HG03095 (cell line): ENCODE measurements around the gene HS1BP3.
A peak's percentile ranks its signal among the peaks of the same experiment; 100 is the strongest.

Experiments used
- ATAC-seq: cut with Tn5 transposase; IDR thresholded peaks from one replicate; pipeline ENCODE4 v1.9.1; 2021; ENCODE audit warnings: moderate library complexity; ENCODE audit not compliant: unreplicated experiment

HS1BP3 gene

GRCh38 chr2:20604401-20604911, 46.4 kb downstream of the HS1BP3 start:
- no peak for ATAC-seq

GRCh38 chr2:20603791-20604190, 47.1 kb downstream of the HS1BP3 start:
- ATAC-seq, result no peak

GRCh38 chr2:20602803-20603202, 48.1 kb downstream of the HS1BP3 start:
- ATAC-seq, result no peak

- ATAC-seq, result no peak
Measured at GRCh38 chr2:20600756-20601325, 50.1 kb downstream of the HS1BP3 start.

GRCh38 chr2:20599861-20600461, 50.9 kb downstream of the HS1BP3 start:
- no peak for ATAC-seq

GRCh38 chr2:20599001-20599600, 51.8 kb downstream of the HS1BP3 start:
- no peak for ATAC-seq

- ATAC-seq, result no peak
Measured at GRCh38 chr2:20597860-20598183, 53.1 kb downstream of the HS1BP3 start.

GRCh38 chr2:20596973-20597859, 53.7 kb downstream of the HS1BP3 start:
- ATAC-seq, result no peak

GRCh38 chr2:20596193-20596972, 54.5 kb downstream of the HS1BP3 start:
- no peak for ATAC-seq

GRCh38 chr2:20595439-20596192, 55.3 kb downstream of the HS1BP3 start:
- ATAC-seq, result peak; percentile 87

GRCh38 chr2:20594957-20595356, 55.9 kb downstream of the HS1BP3 start:
- ATAC-seq, result no peak

- ATAC-seq, result no peak
Measured at GRCh38 chr2:20594048-20594750, 56.7 kb downstream of the HS1BP3 start.

- no peak for ATAC-seq
Measured at GRCh38 chr2:20593072-20594034, 57.5 kb downstream of the HS1BP3 start.

- ATAC-seq, result no peak
Measured at GRCh38 chr2:20592106-20593071, 58.5 kb downstream of the HS1BP3 start.

GRCh38 chr2:20590704-20591515, 60.0 kb downstream of the HS1BP3 start:
- ATAC-seq, result no peak

- ATAC-seq, result no peak
Measured at GRCh38 chr2:20589975-20590703, 60.8 kb downstream of the HS1BP3 start.
